ENCODE results near the gene HYAL3. TPM values are rescaled to one million over a fixed set of nuclear protein-coding genes. Genes with fewer than 3 reads are reported as not detected.

Gene HYAL3
- total RNA-seq, 6 donors from 2014 or later: 0.33 to 5.7 (median 3.1) TPM

DNA sequence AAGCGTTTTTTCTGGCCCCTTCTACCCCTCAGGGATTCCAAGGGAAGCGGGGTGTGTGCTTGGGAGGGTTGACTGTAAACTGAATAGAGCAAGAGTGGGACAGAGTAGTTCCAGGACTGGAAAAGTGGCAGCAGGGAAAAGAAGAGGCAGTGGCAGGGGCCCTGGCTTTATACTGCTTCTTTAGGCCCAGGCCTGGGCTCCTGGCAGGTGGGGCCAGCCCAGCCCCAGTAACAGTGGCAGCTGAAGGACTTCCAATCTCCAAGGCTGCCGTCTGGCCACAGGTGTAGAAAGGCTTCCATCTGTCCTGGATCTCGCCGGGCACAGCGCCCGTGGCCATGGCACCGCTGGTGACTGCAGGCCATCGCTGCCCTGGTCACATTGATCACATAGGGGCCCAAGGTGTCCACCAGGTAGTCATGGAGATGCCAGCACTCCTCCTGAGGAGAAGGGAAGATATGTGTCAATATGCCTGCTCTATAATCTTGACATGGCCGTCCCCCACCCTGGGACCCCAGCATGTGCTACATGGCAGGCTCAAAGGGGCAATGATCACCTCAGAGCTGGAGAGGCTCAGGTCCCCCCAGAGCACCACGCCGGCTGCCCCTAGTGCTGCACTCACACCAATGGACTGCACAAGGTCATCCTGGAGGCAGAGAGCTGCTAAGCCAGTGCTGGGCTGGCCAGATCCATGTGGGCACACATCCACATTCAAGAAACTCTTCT lies 6.0 kb downstream of the HYAL3 start:
- H3K9me3 ChIP-seq: no peaks in the 10 kb centered on the region
- H3K36me3 ChIP-seq: peaks cover 11 to 26% (median 22%) of the 10 kb centered on the region in 4 donors
- no peak for TF ChIP-seq EP300 (IDR thresholded peaks at IDR 0.05)
- TF ChIP-seq, protein P1, sequence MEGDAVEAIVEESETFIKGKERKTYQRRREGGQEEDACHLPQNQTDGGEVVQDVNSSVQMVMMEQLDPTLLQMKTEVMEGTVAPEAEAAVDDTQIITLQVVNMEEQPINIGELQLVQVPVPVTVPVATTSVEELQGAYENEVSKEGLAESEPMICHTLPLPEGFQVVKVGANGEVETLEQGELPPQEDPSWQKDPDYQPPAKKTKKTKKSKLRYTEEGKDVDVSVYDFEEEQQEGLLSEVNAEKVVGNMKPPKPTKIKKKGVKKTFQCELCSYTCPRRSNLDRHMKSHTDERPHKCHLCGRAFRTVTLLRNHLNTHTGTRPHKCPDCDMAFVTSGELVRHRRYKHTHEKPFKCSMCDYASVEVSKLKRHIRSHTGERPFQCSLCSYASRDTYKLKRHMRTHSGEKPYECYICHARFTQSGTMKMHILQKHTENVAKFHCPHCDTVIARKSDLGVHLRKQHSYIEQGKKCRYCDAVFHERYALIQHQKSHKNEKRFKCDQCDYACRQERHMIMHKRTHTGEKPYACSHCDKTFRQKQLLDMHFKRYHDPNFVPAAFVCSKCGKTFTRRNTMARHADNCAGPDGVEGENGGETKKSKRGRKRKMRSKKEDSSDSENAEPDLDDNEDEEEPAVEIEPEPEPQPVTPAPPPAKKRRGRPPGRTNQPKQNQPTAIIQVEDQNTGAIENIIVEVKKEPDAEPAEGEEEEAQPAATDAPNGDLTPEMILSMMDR (IDR thresholded peaks at IDR 0.05): no peak
- TF ChIP-seq POLR2A (IDR thresholded peaks at IDR 0.05): no peak
- TF ChIP-seq POLR2AphosphoS5 (IDR thresholded peaks at IDR 0.05): no peak
- H3K4me1 ChIP-seq: peaks cover 21 to 30% (median 26%) of the 10 kb centered on the region in 4 donors
- peak overlapping the region; percentile 84 to 94 (median 92) for H3K27ac ChIP-seq
- ATAC-seq (ENCODE audit: low FRiP score in 2 of 2): no peak
- 76 to 82% methylated on average over 9 to 12 of the region's 12 CpGs for WGBS, 2 donors
- H3K27me3 ChIP-seq: no peaks in the 10 kb centered on the region
- peak overlapping the region in 1 of 4 donors; percentile 91 for H3K4me3 ChIP-seq
- DNase-seq: peak in 1 of 2 donors; percentile 87

GRCh38 chr3:50292159-50293078 lies 6.8 kb downstream of the HYAL3 start, which contains the start of gene IFRD2:
Gene IFRD2, minus strand, starts transcription at chr3:50292429. Its CDS starts 155 bp downstream, at chr3:50292274.
- 0 to 1% methylated on average over 16 to 39 of the region's 67 CpGs for WGBS, 2 donors
- Histone ChIP-seq H3K9me3 (no peaks in the 10 kb centered on the region), H3K4me3 (peak within 1 kb of the TSS; percentile 69 to 94 (median 88)), H3K27me3 (no peaks in the 10 kb centered on the region), H3K4me1 (peaks cover 16 to 24% (median 21%) of the 10 kb centered on the region in 4 donors), H3K36me3 (peaks cover 18 to 35% (median 28%) of the 10 kb centered on the region in 4 donors), H3K27ac (peak within 1 kb of the TSS; percentile 84 to 94 (median 92))
- ATAC-seq (ENCODE audit: low FRiP score in 2 of 2): peak; percentile 98
- TF ChIP-seq, protein P1 (IDR thresholded peaks at IDR 0.05): peak in 1 of 6 experiments; percentile 48
- no peak for TF ChIP-seq EP300 (IDR thresholded peaks at IDR 0.05)
- TF ChIP-seq POLR2A (IDR thresholded peaks at IDR 0.05): peak in 2 of 4 donors; percentile 57 to 68
- peak; percentile 89 to 93 for TF ChIP-seq POLR2AphosphoS5 (IDR thresholded peaks at IDR 0.05)
- peak; percentile 99 for DNase-seq

GRCh38 chr3:50290161-50290641 lies 9.0 kb downstream of the HYAL3 start:
- peaks cover 18 to 44% (median 39%) of the 10 kb centered on the region in 4 donors for H3K36me3 ChIP-seq
- ATAC-seq (ENCODE audit: low FRiP score in 2 of 2) (no peak), DNase-seq (peak in 1 of 2 donors; percentile 68)
- no peak overlapping the region for H3K27ac ChIP-seq
- H3K4me1 ChIP-seq: peaks cover 16 to 24% (median 21%) of the 10 kb centered on the region in 4 donors
- WGBS, 2 donors: 79 to 96% methylated on average over 8 to 16 of the region's 16 CpGs
- H3K4me3 ChIP-seq: no peak overlapping the region
- no peaks in the 10 kb centered on the region for H3K9me3 ChIP-seq
- TF ChIP-seq POLR2A (IDR thresholded peaks at IDR 0.05) (no peak), EP300 (IDR thresholded peaks at IDR 0.05) (no peak), POLR2AphosphoS5 (IDR thresholded peaks at IDR 0.05) (no peak)
- TF ChIP-seq, protein P1 (IDR thresholded peaks at IDR 0.05): no peak
- H3K27me3 ChIP-seq: no peaks in the 10 kb centered on the region

GRCh38 chr3:50289130-50289529 lies 10.1 kb downstream of the HYAL3 start:
- DNase-seq (no peak), ATAC-seq (ENCODE audit: low FRiP score in 2 of 2) (no peak)
- 95 to 98% methylated on average over 6 of the region's 6 CpGs for WGBS, 2 donors
- H3K9me3 ChIP-seq: no peaks in the 10 kb centered on the region
- TF ChIP-seq POLR2AphosphoS5 (IDR thresholded peaks at IDR 0.05): no peak
- TF ChIP-seq, protein P1 (IDR thresholded peaks at IDR 0.05): no peak
- TF ChIP-seq POLR2A (IDR thresholded peaks at IDR 0.05): no peak
- TF ChIP-seq EP300 (IDR thresholded peaks at IDR 0.05): no peak
- H3K4me1 ChIP-seq: peaks cover 16 to 24% (median 21%) of the 10 kb centered on the region in 4 donors
- H3K36me3 ChIP-seq: peaks cover 18 to 44% (median 39%) of the 10 kb centered on the region in 4 donors
- no peak overlapping the region for H3K4me3 ChIP-seq
- no peak overlapping the region for H3K27ac ChIP-seq
- H3K27me3 ChIP-seq: no peaks in the 10 kb centered on the region

Measured in upper lobe of left lung (tissue), 6 donors.